Endothelial cell of umbilical vein (primary cell): ENCODE measurements around the gene ABCA6. TPM values are rescaled to one million over a fixed set of nuclear protein-coding genes. Genes with fewer than 3 reads are reported as not detected.

ENCODE experiments used
- BruUV-seq: library from RNA; stranded (reverse); fragments of 400-500 nt; replicated peaks from 2 replicates; lab custom pipeline; 2021; lab: Mats Ljungman, UMichigan
- CTCF ChIA-PET: fragments of 300-600, 350-600 bp; sonication (Branson Sonifier 250); formaldehyde crosslinking; loops from one replicate; lab custom pipeline; 2021; ENCODE audit warnings: antibody characterized with exemption, inconsistent platforms; lab: Charles Lee
- POLR2A ChIA-PET: fragments of 300-600, 350-600 bp; sonication (Branson Sonifier 250); formaldehyde crosslinking; loops from one replicate; lab custom pipeline; 2021; ENCODE audit warnings: antibody characterized with exemption, inconsistent platforms; lab: Charles Lee
- DNase-seq: peaks from one replicate; pipeline ENCODE4 v3.0.0-alpha.2; 2011; ENCODE audit warnings: low read depth, low spot score
- FAIRE-seq: peaks from 2 replicates; lab custom pipeline; 2011; peaks lifted over from hg19 to GRCh38; lab: Jason Lieb, UNC
- H2AFZ ChIP-seq: 2 replicates; pipeline ENCODE4 v1.6.0; 2012; ENCODE audit warnings: low read depth, low read length, control low read depth, inconsistent platforms
- H3K27ac ChIP-seq: 2 replicates; pipeline ENCODE4 v1.5.1; 2011; ENCODE audit warnings: low read depth, mild to moderate bottlenecking, control low read depth, low read length, moderate library complexity; ENCODE audit not compliant: insufficient read depth
- H3K27me3 ChIP-seq, 2 experiments: 2 replicates each; pipeline versions ENCODE4 v1.6.0 to v1.6.1; 2011; ENCODE audit warnings: low read length in 2 of 2, mixed read lengths in 1 of 2; ENCODE audit not compliant: control insufficient read depth in 2 of 2, insufficient read depth in 2 of 2
- H3K36me3 ChIP-seq, 2 experiments: 2 replicates in 1 of 2; 3 replicates in 1 of 2; pipeline ENCODE4 v1.5.1; 2011; ENCODE audit warnings: low read length in 2 of 2, mild to moderate bottlenecking in 1 of 2, moderate library complexity in 1 of 2; ENCODE audit not compliant: control insufficient read depth in 2 of 2, insufficient read depth in 2 of 2; ENCODE audit errors: extremely low read depth in 1 of 2
- H3K4me1 ChIP-seq: 3 replicates; pipeline ENCODE4 v1.5.1; 2011; ENCODE audit warnings: mild to moderate bottlenecking, low read length; ENCODE audit not compliant: control insufficient read depth, insufficient read depth; ENCODE audit errors: extremely low read depth
- H3K4me2 ChIP-seq: 2 replicates; pipeline ENCODE4 v1.6.1; 2011; ENCODE audit warnings: low read length, control low read depth, mixed read lengths; ENCODE audit not compliant: insufficient read depth
- H3K4me3 ChIP-seq, 3 experiments: fragments of 200-600 bp in 1 of 3; sonication (generic), shearing (Covaris generic) in 1 of 3; replicated peaks in 1 of 3; 2 replicates each; pipeline ENCODE4 v1.5.1; 2011 to 2016; ENCODE audit warnings: control low read depth in 3 of 3, low read length in 3 of 3, mild to moderate bottlenecking in 2 of 3, inconsistent platforms in 1 of 3, low read depth in 1 of 3, moderate library complexity in 1 of 3; ENCODE audit not compliant: insufficient read depth in 1 of 3
- H3K79me2 ChIP-seq: 2 replicates; pipeline ENCODE4 v1.6.0; 2012; ENCODE audit warnings: low read length, inconsistent platforms; ENCODE audit not compliant: control insufficient read depth, insufficient read depth
- H3K9ac ChIP-seq: replicated peaks from 2 replicates; pipeline ENCODE3; 2011; ENCODE audit warnings: low read length, control low read depth; ENCODE audit not compliant: insufficient read depth; ENCODE audit errors: extremely low read depth
- H3K9me1 ChIP-seq: replicated peaks from 3 replicates; pipeline ENCODE4 v1.6.0; 2011; ENCODE audit warnings: mild to moderate bottlenecking, low read length; ENCODE audit not compliant: control insufficient read depth, insufficient read depth; ENCODE audit errors: extremely low read depth
- H3K9me3 ChIP-seq: replicated peaks from 2 replicates; pipeline ENCODE4 v1.5.1; 2012; ENCODE audit warnings: low read length, inconsistent platforms; ENCODE audit not compliant: control insufficient read depth, insufficient read depth
- H4K20me1 ChIP-seq: replicated peaks from 2 replicates; pipeline ENCODE3; 2011; ENCODE audit warnings: mild to moderate bottlenecking, low read length; ENCODE audit not compliant: control insufficient read depth, insufficient read depth; ENCODE audit errors: extremely low read depth
- CTCF ChIP-seq, 2 donors: IDR thresholded peaks; 1 replicate in 1 of 2; 2 replicates in 1 of 2; pipeline ENCODE4 v1.5.1; 2011; ENCODE audit warnings: low read length in 2 of 2, mild to moderate bottlenecking in 2 of 2, moderate library complexity in 2 of 2, control low read depth in 1 of 2, inconsistent platforms in 1 of 2, low read depth in 1 of 2; ENCODE audit not compliant: insufficient read depth in 1 of 2; ENCODE audit errors: extremely low read depth in 1 of 2
- EZH2 ChIP-seq: IDR thresholded peaks from 2 replicates; pipeline ENCODE4 v1.6.1; 2012; ENCODE audit warnings: borderline replicate concordance, low read depth, mild to moderate bottlenecking, moderate library complexity, low read length, inconsistent platforms; ENCODE audit not compliant: severe bottlenecking
- FOS ChIP-seq: IDR thresholded peaks from 2 replicates; pipeline ENCODE4 v1.6.1; 2011; ENCODE audit warnings: mild to moderate bottlenecking, low read length, moderate library complexity, borderline replicate concordance; ENCODE audit not compliant: insufficient read depth
- GATA2 ChIP-seq: IDR thresholded peaks from 2 replicates; pipeline ENCODE4 v1.7.0; 2011; ENCODE audit warnings: low read depth, mild to moderate bottlenecking, moderate library complexity, mixed read lengths, low read length; ENCODE audit not compliant: insufficient read length, insufficient read depth
- JUN ChIP-seq: IDR thresholded peaks from 2 replicates; pipeline ENCODE4 v1.6.1; 2011; ENCODE audit warnings: borderline replicate concordance, low read depth; ENCODE audit not compliant: insufficient read length, insufficient read depth
- MAX ChIP-seq: IDR thresholded peaks from 2 replicates; pipeline ENCODE4 v1.6.1; 2011; ENCODE audit not compliant: insufficient read depth, insufficient read length
- MYC ChIP-seq: IDR thresholded peaks from one replicate; pipeline ENCODE4 v1.6.1; 2011; ENCODE audit warnings: mild to moderate bottlenecking, low read depth, low read length
- POLR2A ChIP-seq: IDR thresholded peaks from 2 replicates; pipeline ENCODE4 v1.6.1; 2012; ENCODE audit warnings: low read depth, mild to moderate bottlenecking, control low read depth, low read length
- POLR2AphosphoS5 ChIP-seq: IDR thresholded peaks from 2 replicates; pipeline ENCODE4 v1.6.1; 2012; ENCODE audit warnings: low read depth, mild to moderate bottlenecking, control low read depth, low read length, moderate library complexity; ENCODE audit not compliant: insufficient read depth
- dilution Hi-C: fragments of 300-500 bp; cut with MboI; formaldehyde crosslinking; loops from one replicate; pipeline ENCODE4 v1.15.0; 2019; ENCODE audit warnings: low sequenced_read_pairs; ENCODE audit not compliant: extremely low pct_ligation_motif_present
- intact Hi-C: fragments of 100-400 bp; cut with micrococcal nuclease; formaldehyde crosslinking; loops from one replicate; pipeline ENCODE4 v1.10.0; 2022
- polyA plus RNA-seq, 4 experiments: library from polyadenylated mRNA; depleted of rRNA in 3 of 4; stranded (reverse) in 3 of 4; unstranded in 1 of 4; fragments of >200 nt; gene quantifications; 2 replicates each; pipeline versions ENCODE4 v1.2.1 to v1.2.3, GENCODE V29; 2011 to 2012; ENCODE audit warnings: missing spikeins in 1 of 4
- total RNA-seq: library from RNA; stranded (reverse); gene quantifications from 2 replicates; pipeline ENCODE4 v1.2.3, GENCODE V29; 2021

The ABCA6 gene
- total and polyA plus RNA-seq, 2 donors (not counting 3 experiments of a cell fraction or from before 2014, with no cell fraction given), result 11.3 to 30.5 TPM

GRCh38 chr17:69150333-69150732 is 8.6 kb upstream of the ABCA6 start:
- no peak overlapping the region for H3K4me2 ChIP-seq
- POLR2A ChIA-PET, result no interaction called here
- intact Hi-C loops (no loop called here), dilution Hi-C loops (no loop called here)
- no peak overlapping the region for H3K27ac ChIP-seq
- H3K4me3 ChIP-seq, result no peak overlapping the region
- no peak for DNase-seq
- FAIRE-seq, result no peak
- H3K9me1 ChIP-seq, result no peaks in the 10 kb centered on the region
- no peaks in the 10 kb centered on the region for H4K20me1 ChIP-seq
- peaks cover 5% of the 10 kb centered on the region for H3K4me1 ChIP-seq
- no peak overlapping the region for H3K9ac ChIP-seq
- TF ChIP-seq CTCF (IDR thresholded peaks at IDR 0.05; ENCODE audit: extremely low read depth in 1 of 2, insufficient read depth in 1 of 2, low read depth in 1 of 2, low read length in 2 of 2) (no peak), JUN (no peak), MYC (no peak), EZH2 (no peak), MAX (no peak), FOS (no peak), GATA2 (no peak), POLR2AphosphoS5 (no peak), POLR2A (no peak)
- CTCF ChIA-PET, result interaction anchor here (0.9 to 1.3 kb wide), 3 partner anchors 9 to 65 kb away, joined by 3 to 5 read pairs (median 3); partner anchors contain the start of gene ABCA6
- H2AFZ ChIP-seq, result no peak overlapping the region
- BruUV-seq, result no TSS peak
- no peaks in the 10 kb centered on the region for H3K27me3 ChIP-seq
- no peaks in the 10 kb centered on the region for H3K79me2 ChIP-seq
- H3K36me3 ChIP-seq, result no peaks in the 10 kb centered on the region
- H3K9me3 ChIP-seq, result no peaks in the 10 kb centered on the region
